GM12878 (cell line): Measurements from ENCODE around the gene ABCA9.

ENCODE experiments used
- ATF3 ChIP-seq: IDR thresholded peaks from 2 replicates; pipeline ENCODE4 v1.6.1; 2011; ENCODE audit warnings: low read depth, mild to moderate bottlenecking, low read length, moderate library complexity, borderline replicate concordance; ENCODE audit errors: extremely low read depth
- CHD2 ChIP-seq: IDR thresholded peaks from 2 replicates; pipeline ENCODE4 v1.6.1; 2011; ENCODE audit warnings: low read depth, low read length, improper control_type of control experiment, borderline replicate concordance
- CTCF ChIP-seq, 3 experiments: IDR thresholded peaks in 2 of 3; conservative IDR thresholded peaks in 1 of 3; 2 replicates each; pipeline ENCODE4 v1.5.1; 2011; ENCODE audit warnings: low read depth in 3 of 3, low read length in 3 of 3, mild to moderate bottlenecking in 3 of 3, control low read depth in 2 of 3, moderate library complexity in 2 of 3, inconsistent platforms in 1 of 3, mixed read lengths in 1 of 3; ENCODE audit not compliant: control insufficient read depth in 2 of 3, insufficient read depth in 1 of 3; ENCODE audit errors: extremely low read depth in 1 of 3
- E4F1 ChIP-seq: fragments of 450-650 bp; IDR thresholded peaks from 2 replicates; pipeline ENCODE4 v1.6.1; 2018; ENCODE audit warnings: borderline replicate concordance, mild to moderate bottlenecking; ENCODE audit not compliant: partially characterized antibody
- ELK1 ChIP-seq: IDR thresholded peaks from 2 replicates; pipeline ENCODE4 v1.6.1; 2012; ENCODE audit warnings: low read depth, low read length, improper control_type of control experiment
- ESRRA ChIP-seq: IDR thresholded peaks from 2 replicates; pipeline ENCODE4 v1.6.1; 2012; ENCODE audit warnings: mild to moderate bottlenecking, low read length, improper control_type of control experiment
- HDGF ChIP-seq: fragments of 450-650 bp; IDR thresholded peaks from 2 replicates; pipeline ENCODE4 v1.6.1; 2016; ENCODE audit warnings: antibody characterized with exemption
- IKZF2 ChIP-seq, 2 experiments: fragments of 450-650 bp; IDR thresholded peaks; 2 replicates each; pipeline ENCODE4 v1.6.1; 2017; ENCODE audit warnings: mild to moderate bottlenecking in 2 of 2, moderate library complexity in 2 of 2
- MAX ChIP-seq: IDR thresholded peaks from 2 replicates; pipeline ENCODE4 v1.6.1; 2012; ENCODE audit warnings: low read depth, low read length, improper control_type of control experiment
- NR2C1 ChIP-seq: fragments of 450-650 bp; IDR thresholded peaks from 2 replicates; pipeline ENCODE4 v1.6.1; 2017; ENCODE audit warnings: antibody characterized with exemption, mild to moderate bottlenecking, moderate library complexity
- POLR2A ChIP-seq: IDR thresholded peaks from 2 replicates; pipeline ENCODE4 v1.6.1; 2011; ENCODE audit warnings: low read depth, mild to moderate bottlenecking, low read length
- SRF ChIP-seq, 2 experiments: IDR thresholded peaks; 2 replicates each; pipeline ENCODE4 v1.6.1; 2011; ENCODE audit warnings: low read depth in 2 of 2, low read length in 2 of 2, mild to moderate bottlenecking in 1 of 2, moderate library complexity in 1 of 2
- SUZ12 ChIP-seq: fragments of 200-600 bp; sonication (generic); IDR thresholded peaks from one replicate; pipeline ENCODE4 v1.6.1; 2018; ENCODE audit warnings: antibody characterized with exemption, mild to moderate bottlenecking; ENCODE audit not compliant: unreplicated experiment
- ZNF207 ChIP-seq: fragments of 450-650 bp; IDR thresholded peaks from 2 replicates; pipeline ENCODE4 v1.6.1; 2014; ENCODE audit warnings: antibody characterized with exemption, mild to moderate bottlenecking, borderline replicate concordance

GRCh38 chr17:69048634-69049033 is 12.1 kb downstream of the ABCA9 start:
- TF ChIP-seq CTCF (IDR thresholded peaks at IDR 0.05 in 2 of 3, conservative IDR thresholded peaks at IDR 0.05 in 1 of 3; ENCODE audit: control insufficient read depth in 2 of 3, extremely low read depth in 1 of 3, insufficient read depth in 1 of 3, low read depth in 3 of 3, low read length in 3 of 3) = no peak
- no peak for TF ChIP-seq ESRRA
- TF ChIP-seq NR2C1 = no peak
- no peak for TF ChIP-seq E4F1
- no peak for TF ChIP-seq ZNF207
- TF ChIP-seq HDGF = no peak
- no peak for TF ChIP-seq CHD2
- TF ChIP-seq ELK1 = no peak
- TF ChIP-seq SUZ12 = no peak
- TF ChIP-seq POLR2A = no peak
- peak in 1 of 2 experiments; percentile 47; a peak in 1 of 4 replicates for TF ChIP-seq IKZF2 (IDR thresholded peaks at IDR 0.05)
- no peak for TF ChIP-seq ATF3
- no peak for TF ChIP-seq MAX
- TF ChIP-seq SRF (IDR thresholded peaks at IDR 0.05; ENCODE audit: low read depth in 2 of 2, low read length in 2 of 2) = no peak
